Measurements from ENCODE around the gene SEMA7A. TPM values are rescaled to one million over a fixed set of nuclear protein-coding genes. Genes with fewer than 3 reads are reported as not detected.
A peak's percentile ranks its signal among the peaks of the same experiment; 100 is the strongest.

SEMA7A gene
- total and polyA plus RNA-seq, 2 of the 4 experiments (the other 2 are of a cell fraction), result 30.5 to 87.3 TPM

GRCh38 chr15:74386496-74387140, 47.1 kb downstream of the SEMA7A start:
- peaks cover 19% of the 10 kb centered on the region for H3K9me1 ChIP-seq (ENCODE audit: insufficient read depth, low read length)
- no peaks in the 10 kb centered on the region for H3K36me3 ChIP-seq (ENCODE audit: control insufficient read depth, insufficient read depth, low read length)
- H3K4me1 ChIP-seq (ENCODE audit: control insufficient read depth, insufficient read depth, low read length), result peaks cover 4% of the 10 kb centered on the region; the same call in 1 of the 2 replicates
- H4K5ac ChIP-seq (ENCODE audit: low read depth, low read length), result no peak overlapping the region
- H2AK5ac ChIP-seq (ENCODE audit: low read depth, low read length), result no peak overlapping the region
- H3K9ac ChIP-seq (ENCODE audit: low read depth, low read length), result no peak overlapping the region
- H3K79me1 ChIP-seq (ENCODE audit: low read depth in 1 of 2, low read length in 2 of 2), result peaks cover 0 to 5% of the 10 kb centered on the region in 2 experiments; a peak in 1 of 4 replicates
- dilution Hi-C loops (cut with HindIII; ENCODE audit: low sequenced_read_pairs, unreplicated experiment) (no loop called here), intact Hi-C loops (cut with micrococcal nuclease) (no loop called here), in situ Hi-C loops (cut with MboI; ENCODE audit: low sequenced_read_pairs) (no loop called here)
- no peak overlapping the region for H3K4me2 ChIP-seq (ENCODE audit: low read depth, low read length)
- no peaks in the 10 kb centered on the region for H3K27me3 ChIP-seq (ENCODE audit: control insufficient read depth, insufficient read depth, low read length)
- no TSS peak for BruUV-seq (replicated peaks)
- POLR2A ChIA-PET (ENCODE audit: unreplicated experiment), result no interaction called here
- no peak overlapping the region for H2AFZ ChIP-seq (replicated peaks; ENCODE audit: low read length, poor library complexity)
- H3K27ac ChIP-seq (ENCODE audit: insufficient read depth, low read length), result no peak overlapping the region
- ATAC-seq (ENCODE audit: low read depth) (no peak), DNase-seq (no peak)
- TF ChIP-seq NFE2L2 (IDR thresholded peaks at IDR 0.05; ENCODE audit: low read depth, low read length) (no peak), MAFK (IDR thresholded peaks at IDR 0.05; ENCODE audit: low read depth, low read length) (peak; percentile 57)
- H2BK15ac ChIP-seq (ENCODE audit: low read depth, low read length), result no peak overlapping the region
- WGBS, 2 experiments (ENCODE audit: extremely low coverage in 2 of 2, insufficient read length in 1 of 2), result 82% methylated on average over 8 of the region's 15 CpGs; no CpG with 5 or more reads in 1 of the 2 experiments
- H3K4me3 ChIP-seq (ENCODE audit: insufficient read depth, low read depth, low read length), result no peak overlapping the region
- H3K4ac ChIP-seq (ENCODE audit: low read depth, low read length), result no peak overlapping the region
- no peaks in the 10 kb centered on the region for H3K9me3 ChIP-seq (ENCODE audit: control insufficient read depth, insufficient read depth, low read length)
- no peak overlapping the region for H3K14ac ChIP-seq (replicated peaks; ENCODE audit: low read depth, low read length)
- H2BK5ac ChIP-seq (ENCODE audit: low read depth, low read length, poor library complexity, severe bottlenecking), result no peak overlapping the region
- no peak overlapping the region for H2BK120ac ChIP-seq (ENCODE audit: low read depth, low read length)
- no peak overlapping the region for H3K56ac ChIP-seq (ENCODE audit: extremely low read depth, insufficient read depth, low read length)
- no peak overlapping the region for H4K91ac ChIP-seq (ENCODE audit: insufficient read depth, low read depth, low read length)
- H4K8ac ChIP-seq (ENCODE audit: low read depth in 2 of 2, low read length in 2 of 2), result no peak overlapping the region
- H3K18ac ChIP-seq (ENCODE audit: low read depth, low read length), result no peak overlapping the region
- no peaks in the 10 kb centered on the region for H4K20me1 ChIP-seq (ENCODE audit: insufficient read depth, low read length)
- H2BK20ac ChIP-seq (ENCODE audit: low read depth, low read length), result no peak overlapping the region
- H3K23ac ChIP-seq (ENCODE audit: low read depth, low read length), result no peak overlapping the region
- no peak overlapping the region for H2AK9ac ChIP-seq (replicated peaks; ENCODE audit: low read depth, low read length, poor library complexity)
- CTCF ChIA-PET, result interaction anchor here (5.3 kb wide), 1 partner anchor 52 kb away, joined by 31 read pairs; no protein-coding TSS in a partner anchor
